Transverse colon (tissue), 4 donors: ENCODE data around the gene C9orf50. TPM values are rescaled to one million over a fixed set of nuclear protein-coding genes. Genes with fewer than 3 reads are reported as not detected.

Experiments
- DNase-seq: peaks from one replicate; pipeline ENCODE4 v3.0.0-alpha.2; 2019
- H3K27ac ChIP-seq, 4 donors: fragments of 200-600 bp; sonication (generic); 2 replicates each; pipeline ENCODE4 v1.5.1; 2016 to 2018; ENCODE audit warnings: inconsistent platforms in 4 of 4
- H3K27me3 ChIP-seq: fragments of 200-600 bp; sonication (generic); 2 replicates; pipeline ENCODE4 v1.5.1; 2017; ENCODE audit warnings: inconsistent platforms
- H3K36me3 ChIP-seq, 4 donors: fragments of 200-600 bp; sonication (generic); 2 replicates each; pipeline ENCODE4 v1.5.1; 2017 to 2019; ENCODE audit warnings: inconsistent platforms in 4 of 4
- H3K4me1 ChIP-seq, 4 donors: fragments of 200-600 bp; sonication (generic); 2 replicates each; pipeline ENCODE4 v1.5.1; 2017 to 2020; ENCODE audit warnings: inconsistent platforms in 4 of 4
- H3K4me3 ChIP-seq, 4 donors: fragments of 200-600 bp; sonication (generic); 1 replicate in 1 of 4; 2 replicates in 3 of 4; pipeline versions ENCODE4 v1.5.1 to v1.6.1; 2017 to 2019; ENCODE audit warnings: inconsistent platforms in 4 of 4
- H3K9me3 ChIP-seq, 2 donors: fragments of 200-600 bp; sonication (generic); 2 replicates each; pipeline ENCODE4 v1.5.1; 2017 to 2019; ENCODE audit warnings: inconsistent platforms in 2 of 2
- CTCF ChIP-seq, 5 experiments: fragments of 200-600 bp in 3 of 5; fragments of 450-650 bp in 2 of 5; sonication (generic) in 3 of 5; IDR thresholded peaks; 1 replicate in 2 of 5; 2 replicates in 3 of 5; pipeline ENCODE4 v1.5.1; 2016 to 2017; ENCODE audit warnings: antibody characterized with exemption in 5 of 5, inconsistent platforms in 3 of 5, mild to moderate bottlenecking in 2 of 5, moderate library complexity in 1 of 5
- EP300 ChIP-seq: sonication (generic); formaldehyde crosslinking; IDR thresholded peaks from one replicate; pipeline ENCODE4 v1.6.1; 2017; ENCODE audit warnings: antibody characterized with exemption, low read depth
- POLR2A ChIP-seq: fragments of 450-650 bp; IDR thresholded peaks from one replicate; pipeline ENCODE4 v1.6.1; 2016; ENCODE audit warnings: antibody characterized with exemption, mild to moderate bottlenecking, moderate library complexity
- POLR2AphosphoS5 ChIP-seq, 3 donors: sonication (generic); formaldehyde crosslinking; IDR thresholded peaks; one replicate each; pipeline ENCODE4 v1.6.1; 2016; ENCODE audit warnings: antibody characterized with exemption in 3 of 3
- WGBS, 2 donors: methylation state at CpG; one replicate each; pipeline ENCODE4 v1.1.5; 2018; ENCODE audit warnings: low coverage in 1 of 2; 5-methylcytosine and 5-hydroxymethylcytosine counted together
- in situ Hi-C, 4 donors: fragments of 200-750 bp; cut with MboI; loops; one replicate each; pipeline versions ENCODE4 v1.15.0 to v1.15.1; 2017; ENCODE audit warnings: low sequenced_read_pairs in 3 of 4, low pct_ligation_motif_present in 1 of 4, low pct_unique_long_range_greater_than_20kb in 1 of 4
- intact Hi-C: fragments of 100-400 bp; cut with DNase I; formaldehyde crosslinking; loops from one replicate; pipeline ENCODE4 v1.15.1; 2023; ENCODE audit warnings: low total_unique reads
- total RNA-seq, 4 donors: library from RNA; depleted of rRNA; stranded (reverse); fragments of >200 nt; gene quantifications; one replicate each; pipeline ENCODE4 v1.1.0, GENCODE V29; 2016

C9orf50 gene
- total RNA-seq, 4 donors from 2014 or later = not detected

- intact Hi-C loops = no loop called here
- in situ Hi-C loops = loop anchor here in 1 of 4 donors (10.0 kb wide), 1 partner anchor 129 kb away; no protein-coding TSS in a partner anchor
- H3K4me1 ChIP-seq = peaks cover 0 to 6% (median 0%) of the 10 kb centered on the region in 4 donors
- peaks cover 13% of the 10 kb centered on the region for H3K27me3 ChIP-seq
- no peaks in the 10 kb centered on the region for H3K9me3 ChIP-seq
- no peak for DNase-seq
- WGBS, 2 donors = 70% methylated on average over 7 of the region's 7 CpGs; no CpG with 5 or more reads in 1 of the 2 donors
- TF ChIP-seq POLR2AphosphoS5 (IDR thresholded peaks at IDR 0.05) (no peak), POLR2A (no peak), EP300 (no peak), CTCF (IDR thresholded peaks at IDR 0.05) (no peak)
- H3K36me3 ChIP-seq = no peaks in the 10 kb centered on the region
- no peak overlapping the region for H3K27ac ChIP-seq
- no peak overlapping the region for H3K4me3 ChIP-seq
Measured at GRCh38 chr9:129655696-129656095, 34.8 kb upstream of the C9orf50 start.

GRCh38 chr9:129655154-129655553, 34.3 kb upstream of the C9orf50 start:
- no peak overlapping the region for H3K4me3 ChIP-seq
- no peak overlapping the region for H3K27ac ChIP-seq
- H3K4me1 ChIP-seq = peaks cover 0 to 6% (median 0%) of the 10 kb centered on the region in 4 donors
- H3K9me3 ChIP-seq = no peaks in the 10 kb centered on the region
- TF ChIP-seq POLR2AphosphoS5 (IDR thresholded peaks at IDR 0.05) (no peak), POLR2A (no peak), EP300 (no peak), CTCF (IDR thresholded peaks at IDR 0.05) (no peak)
- no peaks in the 10 kb centered on the region for H3K36me3 ChIP-seq
- no peak for DNase-seq
- in situ Hi-C loops (loop anchor here in 1 of 4 donors (10.0 kb wide), 1 partner anchor 130 kb away; no protein-coding TSS in a partner anchor), intact Hi-C loops (no loop called here)
- WGBS, 2 donors = 89% methylated on average over 6 of the region's 7 CpGs; no CpG with 5 or more reads in 1 of the 2 donors
- H3K27me3 ChIP-seq = peaks cover 8% of the 10 kb centered on the region

GRCh38 chr9:129654554-129655040, 33.7 kb upstream of the C9orf50 start:
- peaks cover 4% of the 10 kb centered on the region for H3K27me3 ChIP-seq
- no peak overlapping the region for H3K27ac ChIP-seq
- intact Hi-C loops (no loop called here), in situ Hi-C loops (loop anchor here in 1 of 4 donors (10.0 kb wide), 1 partner anchor 130 kb away; no protein-coding TSS in a partner anchor)
- H3K4me1 ChIP-seq = peaks cover 0 to 6% (median 0%) of the 10 kb centered on the region in 4 donors
- TF ChIP-seq POLR2A (no peak), CTCF (IDR thresholded peaks at IDR 0.05) (no peak), POLR2AphosphoS5 (IDR thresholded peaks at IDR 0.05) (no peak), EP300 (no peak)
- H3K36me3 ChIP-seq = no peaks in the 10 kb centered on the region
- WGBS, 2 donors = 27 to 41% methylated on average over 4 to 20 of the region's 20 CpGs
- H3K4me3 ChIP-seq = no peak overlapping the region
- DNase-seq = no peak
- no peaks in the 10 kb centered on the region for H3K9me3 ChIP-seq

GRCh38 chr9:129653823-129654553, 33.1 kb upstream of the C9orf50 start:
- DNase-seq = no peak
- TF ChIP-seq POLR2AphosphoS5 (IDR thresholded peaks at IDR 0.05) = no peak
- TF ChIP-seq EP300 = no peak
- TF ChIP-seq POLR2A = no peak
- H3K9me3 ChIP-seq = no peaks in the 10 kb centered on the region
- peaks cover 0 to 6% (median 0%) of the 10 kb centered on the region in 4 donors for H3K4me1 ChIP-seq
- 47 to 56% methylated on average over 13 to 19 of the region's 19 CpGs for WGBS, 2 donors
- intact Hi-C loops = no loop called here
- no peaks in the 10 kb centered on the region for H3K36me3 ChIP-seq
- no peak overlapping the region for H3K27ac ChIP-seq
- H3K4me3 ChIP-seq = no peak overlapping the region
- peaks cover 4% of the 10 kb centered on the region for H3K27me3 ChIP-seq
- in situ Hi-C loops = loop anchor here in 1 of 4 donors (10.0 kb wide), 1 partner anchor 131 kb away; no protein-coding TSS in a partner anchor
